WERI-Rb-1 (cell line): Measurements from ENCODE around the gene ADARB2.

ENCODE experiments used
- DNase-seq: peaks from one replicate; pipeline ENCODE4 v3.0.0-alpha.2; 2020
- H3K27ac ChIP-seq: fragments of 250-450 bp; sonication (Bioruptor Pico); 2 replicates; pipeline ENCODE4 v1.5.1; 2020; ENCODE audit warnings: mild to moderate bottlenecking, moderate library complexity
- H3K27me3 ChIP-seq: fragments of 250-450 bp; sonication (Bioruptor Pico); 2 replicates; pipeline ENCODE4 v1.5.1; 2021; ENCODE audit warnings: mild to moderate bottlenecking, low read depth, moderate library complexity; ENCODE audit not compliant: insufficient read depth, severe bottlenecking
- H3K36me3 ChIP-seq: fragments of 250-450 bp; sonication (Bioruptor Pico); 2 replicates; pipeline ENCODE4 v1.5.1; 2020; ENCODE audit warnings: mild to moderate bottlenecking, moderate library complexity
- H3K4me3 ChIP-seq: 2 replicates; pipeline ENCODE4 v1.5.1; 2011; ENCODE audit warnings: low read depth, mild to moderate bottlenecking, control low read depth, low read length
- H3K9me3 ChIP-seq: fragments of 250-450 bp; sonication (Bioruptor Pico); 2 replicates; pipeline ENCODE4 v1.5.1; 2021; ENCODE audit warnings: mild to moderate bottlenecking, moderate library complexity; ENCODE audit not compliant: severe bottlenecking
- CTCF ChIP-seq: IDR thresholded peaks from 2 replicates; pipeline ENCODE4 v1.5.1; 2011; ENCODE audit warnings: low read depth, mild to moderate bottlenecking, control low read depth, inconsistent platforms, low read length

The ADARB2 gene

GRCh38 chr10:1381339-1381738 is 356.0 kb downstream of the ADARB2 start:
- no peaks in the 10 kb centered on the region for H3K9me3 ChIP-seq
- H3K4me3 ChIP-seq, result no peak overlapping the region
- no peak overlapping the region for H3K27ac ChIP-seq
- TF ChIP-seq CTCF, result no peak
- H3K36me3 ChIP-seq, result no peaks in the 10 kb centered on the region
- no peak for DNase-seq
- H3K27me3 ChIP-seq, result peaks cover 3% of the 10 kb centered on the region

GRCh38 chr10:1380088-1380671 is 357.1 kb downstream of the ADARB2 start:
- Histone ChIP-seq H3K9me3 (no peaks in the 10 kb centered on the region), H3K27ac (no peak overlapping the region), H3K27me3 (peaks cover 3% of the 10 kb centered on the region), H3K36me3 (no peaks in the 10 kb centered on the region), H3K4me3 (no peak overlapping the region)
- DNase-seq, result no peak
- no peak for TF ChIP-seq CTCF

GRCh38 chr10:1379601-1380000 is 357.7 kb downstream of the ADARB2 start:
- Histone ChIP-seq H3K36me3 (no peaks in the 10 kb centered on the region), H3K9me3 (no peaks in the 10 kb centered on the region), H3K27ac (no peak overlapping the region), H3K27me3 (peaks cover 5% of the 10 kb centered on the region), H3K4me3 (no peak overlapping the region)
- no peak for DNase-seq
- TF ChIP-seq CTCF, result no peak

GRCh38 chr10:1378473-1378872 is 358.9 kb downstream of the ADARB2 start:
- no peak for TF ChIP-seq CTCF
- DNase-seq, result no peak
- Histone ChIP-seq H3K27ac (no peak overlapping the region), H3K9me3 (no peaks in the 10 kb centered on the region), H3K4me3 (no peak overlapping the region), H3K36me3 (no peaks in the 10 kb centered on the region), H3K27me3 (peaks cover 2% of the 10 kb centered on the region)

GRCh38 chr10:1377740-1378397 is 359.5 kb downstream of the ADARB2 start:
- no peak overlapping the region for H3K27ac ChIP-seq
- TF ChIP-seq CTCF, result no peak
- no peak for DNase-seq
- H3K36me3 ChIP-seq, result no peaks in the 10 kb centered on the region
- H3K4me3 ChIP-seq, result no peak overlapping the region
- H3K27me3 ChIP-seq, result peaks cover 2% of the 10 kb centered on the region
- no peaks in the 10 kb centered on the region for H3K9me3 ChIP-seq

- no peak for TF ChIP-seq CTCF
- Histone ChIP-seq H3K27ac (no peak overlapping the region), H3K36me3 (no peaks in the 10 kb centered on the region), H3K27me3 (peaks cover 2% of the 10 kb centered on the region), H3K9me3 (no peaks in the 10 kb centered on the region), H3K4me3 (no peak overlapping the region)
- no peak for DNase-seq
Measured at GRCh38 chr10:1377231-1377630, 360.1 kb downstream of the ADARB2 start.
